H1 (cell line): ENCODE data around the gene GALNT17. TPM values are rescaled to one million over a fixed set of nuclear protein-coding genes. Genes with fewer than 3 reads are reported as not detected.
"Not testable (repeated sequence)": the region's sequence is repeated elsewhere in the genome, so short reads cannot be mapped to it uniquely, and the experiment has no call there.

Source experiments
- CTCF ChIA-PET: fragments of 300-600 bp; sonication (Branson Sonifier 250); formaldehyde crosslinking; loops from one replicate; lab custom pipeline; 2021; ENCODE audit not compliant: partially characterized antibody; lab: Charles Lee
- POLR2A ChIA-PET: fragments of 300-600 bp; sonication (Branson Sonifier 250); formaldehyde crosslinking; loops from one replicate; lab custom pipeline; 2021; ENCODE audit warnings: inconsistent platforms; ENCODE audit not compliant: partially characterized antibody; lab: Charles Lee
- DNase-seq, 2 experiments: peaks; one replicate each; pipeline versions ENCODE4 v3.0.0 to v3.0.0-alpha.2; 2010 to 2022; ENCODE audit warnings: low spot score in 2 of 2, low read depth in 1 of 2, mixed read lengths in 1 of 2
- FAIRE-seq: peaks from 2 replicates; lab custom pipeline; 2011; peaks lifted over from hg19 to GRCh38; lab: Jason Lieb, UNC
- H2AFZ ChIP-seq: 2 replicates; pipeline ENCODE4 v1.8.1; 2012; ENCODE audit warnings: low read length, inconsistent platforms
- H2AK5ac ChIP-seq: 2 replicates; pipeline ENCODE4 v1.6.1; 2013; ENCODE audit warnings: low read depth, low read length
- H2BK120ac ChIP-seq: replicated peaks from 2 replicates; pipeline ENCODE3; 2013; ENCODE audit warnings: low read depth, low read length, inconsistent platforms
- H2BK12ac ChIP-seq: 2 replicates; pipeline ENCODE4 v1.6.1; 2013; ENCODE audit warnings: low read depth, low read length
- H2BK15ac ChIP-seq: 2 replicates; pipeline ENCODE4 v1.6.1; 2013; ENCODE audit warnings: low read length
- H2BK20ac ChIP-seq: 2 replicates; pipeline ENCODE4 v1.6.1; 2013; ENCODE audit warnings: low read length
- H2BK5ac ChIP-seq: 2 replicates; pipeline ENCODE4 v1.6.1; 2013; ENCODE audit warnings: low read depth, low read length
- H3K14ac ChIP-seq: 2 replicates; pipeline ENCODE4 v1.6.1; 2013; ENCODE audit warnings: inconsistent platforms; ENCODE audit not compliant: insufficient read length
- H3K18ac ChIP-seq: 2 replicates; pipeline ENCODE4 v1.6.1; 2013; ENCODE audit warnings: low read length; ENCODE audit errors: extremely low read depth
- H3K23ac ChIP-seq: 2 replicates; pipeline ENCODE4 v1.6.1; 2013; ENCODE audit warnings: inconsistent platforms; ENCODE audit not compliant: insufficient read length
- H3K23me2 ChIP-seq: 2 replicates; pipeline ENCODE4 v1.6.1; 2013; ENCODE audit warnings: low read depth, low read length
- H3K27ac ChIP-seq: 2 replicates; pipeline ENCODE4 v1.6.1; 2011; ENCODE audit warnings: low read depth, low read length, inconsistent platforms
- H3K27me3 ChIP-seq, 4 experiments: replicated peaks in 1 of 4; 1 replicate in 1 of 4; 2 replicates in 3 of 4; pipeline versions ENCODE4 v1.6.1 to v1.8.1; 2011 to 2013; ENCODE audit warnings: low read length in 3 of 4, mild to moderate bottlenecking in 3 of 4, inconsistent platforms in 2 of 4, mixed read lengths in 2 of 4, moderate library complexity in 1 of 4; ENCODE audit not compliant: control insufficient read depth in 3 of 4, insufficient read depth in 3 of 4; ENCODE audit errors: extremely low read depth in 1 of 4
- H3K36me3 ChIP-seq, 4 experiments: 2 replicates each; pipeline versions ENCODE4 v1.6.1 to v1.8.1; 2011 to 2013; ENCODE audit warnings: mild to moderate bottlenecking in 4 of 4, low read length in 3 of 4, moderate library complexity in 2 of 4, control low read depth in 1 of 4, inconsistent platforms in 1 of 4; ENCODE audit not compliant: insufficient read depth in 4 of 4, control insufficient read depth in 2 of 4
- H3K4ac ChIP-seq: replicated peaks from 2 replicates; pipeline ENCODE3; 2013; ENCODE audit warnings: low read length, low read depth, mixed read lengths, inconsistent platforms; ENCODE audit not compliant: insufficient read length
- H3K4me1 ChIP-seq, 4 experiments: replicated peaks in 1 of 4; 1 replicate in 1 of 4; 2 replicates in 3 of 4; pipeline versions ENCODE4 v1.6.1 to v1.8.1; 2011 to 2013; ENCODE audit warnings: low read length in 3 of 4, inconsistent platforms in 2 of 4, mixed read lengths in 1 of 4; ENCODE audit not compliant: insufficient read depth in 4 of 4, control insufficient read depth in 3 of 4
- H3K4me2 ChIP-seq, 2 experiments: 2 replicates each; pipeline versions ENCODE4 v1.6.1 to v1.8.1; 2011 to 2013; ENCODE audit warnings: low read depth in 2 of 2, low read length in 2 of 2, control low read depth in 1 of 2, inconsistent platforms in 1 of 2, mild to moderate bottlenecking in 1 of 2; ENCODE audit not compliant: insufficient read depth in 1 of 2
- H3K4me3 ChIP-seq, 4 experiments: fragments of 200-600, 300-600 bp in 1 of 4; sonication (generic), shearing (Covaris generic), sonication (Bioruptor Twin) in 1 of 4; 2 replicates each; pipeline versions ENCODE4 v1.5.1 to v1.8.1; 2011 to 2016; ENCODE audit warnings: low read length in 4 of 4, low read depth in 3 of 4, control low read depth in 2 of 4, inconsistent platforms in 2 of 4, mild to moderate bottlenecking in 2 of 4, mixed read lengths in 1 of 4, moderate library complexity in 1 of 4; ENCODE audit not compliant: insufficient read depth in 2 of 4; ENCODE audit errors: extremely low read depth in 1 of 4
- H3K56ac ChIP-seq: replicated peaks from 2 replicates; pipeline ENCODE3; 2013; ENCODE audit warnings: low read depth, mild to moderate bottlenecking, mixed read lengths, low read length, inconsistent platforms; ENCODE audit not compliant: insufficient read length
- H3K79me1 ChIP-seq: 2 replicates; pipeline ENCODE4 v1.6.1; 2013; ENCODE audit warnings: low read depth, low read length, control low read depth
- H3K79me2 ChIP-seq, 2 experiments: 2 replicates each; pipeline versions ENCODE4 v1.6.1 to v1.8.1; 2012 to 2013; ENCODE audit warnings: low read length in 2 of 2, mild to moderate bottlenecking in 2 of 2, inconsistent platforms in 1 of 2; ENCODE audit not compliant: insufficient read depth in 2 of 2, control insufficient read depth in 1 of 2
- H3K9ac ChIP-seq, 4 experiments: replicated peaks in 1 of 4; 1 replicate in 1 of 4; 2 replicates in 3 of 4; pipeline versions ENCODE4 v1.6.1 to v1.8.1; 2011 to 2013; ENCODE audit warnings: low read depth in 3 of 4, low read length in 3 of 4, control low read depth in 2 of 4, mild to moderate bottlenecking in 2 of 4, moderate library complexity in 2 of 4, inconsistent platforms in 1 of 4; ENCODE audit errors: extremely low read depth in 1 of 4
- H3K9me3 ChIP-seq, 2 experiments: 2 replicates each; pipeline versions ENCODE4 v1.6.1 to v1.8.1; 2012 to 2013; ENCODE audit warnings: mild to moderate bottlenecking in 2 of 2, moderate library complexity in 2 of 2, control low read depth in 1 of 2, inconsistent platforms in 1 of 2, low read depth in 1 of 2, low read length in 1 of 2, mixed read lengths in 1 of 2; ENCODE audit not compliant: insufficient read depth in 2 of 2
- H4K20me1 ChIP-seq, 2 experiments: replicated peaks in 1 of 2; 2 replicates each; pipeline versions ENCODE3 to v1.8.1; 2011 to 2013; ENCODE audit warnings: inconsistent platforms in 2 of 2, low read length in 2 of 2, mild to moderate bottlenecking in 1 of 2; ENCODE audit not compliant: insufficient read depth in 2 of 2, control insufficient read depth in 1 of 2
- H4K5ac ChIP-seq: 2 replicates; pipeline ENCODE4 v1.6.1; 2013; ENCODE audit warnings: low read length, low read depth, mixed read lengths, inconsistent platforms; ENCODE audit not compliant: insufficient read length
- H4K8ac ChIP-seq: 2 replicates; pipeline ENCODE4 v1.8.0; 2013; ENCODE audit warnings: mild to moderate bottlenecking, moderate library complexity, low read length, inconsistent platforms; ENCODE audit not compliant: insufficient read depth; ENCODE audit errors: extremely low read depth
- H4K91ac ChIP-seq: replicated peaks from 2 replicates; pipeline ENCODE3; 2013; ENCODE audit warnings: low read length, mixed read lengths, inconsistent platforms; ENCODE audit not compliant: insufficient read length
- WGBS, 2 experiments: shearing (Covaris generic) in 1 of 2; methylation state at CpG; one replicate each; pipeline versions ENCODE4 v1.1.6 to v1.1.7; 2013 to 2015; ENCODE audit warnings: low lambda C conversion rate in 2 of 2, mixed read lengths in 2 of 2, inconsistent platforms in 1 of 2, low coverage in 1 of 2, missing lambda C conversion rate in 1 of 2; ENCODE audit not compliant: insufficient replicate concordance in 2 of 2, insufficient coverage in 1 of 2, insufficient read length in 1 of 2; ENCODE audit errors: extremely low coverage in 1 of 2, missing lambda C conversion rate in 1 of 2; 5-methylcytosine and 5-hydroxymethylcytosine counted together
- polyA plus RNA-seq, 7 experiments: library from polyadenylated mRNA; depleted of rRNA in 3 of 7; stranded (reverse) in 5 of 7; unstranded in 2 of 7; fragments of >200 nt in 5 of 7; fragments of 200-250 nt in 2 of 7; gene quantifications; 1 replicate in 5 of 7; 2 replicates in 1 of 7; 4 replicates in 1 of 7; pipeline versions ENCODE4 v1.2.1 to v1.2.3, GENCODE V29; 2011 to 2013; ENCODE audit warnings: missing spikeins in 2 of 7, mixed read lengths in 2 of 7
- total RNA-seq: library from RNA; stranded (reverse); fragmentation: NEBNext Ultra II Directional; extraction: Animal tissue kit (Norgen Biotek cat#: 25700); gene quantifications from 2 replicates; pipeline ENCODE4 v1.2.1, GENCODE V29; 2021

The GALNT17 gene
- total and polyA plus RNA-seq, 2 of the 8 experiments (the other 6 are each of a cell fraction or from before 2014, with no cell fraction given): 37.7 to 47.0 TPM

DNA sequence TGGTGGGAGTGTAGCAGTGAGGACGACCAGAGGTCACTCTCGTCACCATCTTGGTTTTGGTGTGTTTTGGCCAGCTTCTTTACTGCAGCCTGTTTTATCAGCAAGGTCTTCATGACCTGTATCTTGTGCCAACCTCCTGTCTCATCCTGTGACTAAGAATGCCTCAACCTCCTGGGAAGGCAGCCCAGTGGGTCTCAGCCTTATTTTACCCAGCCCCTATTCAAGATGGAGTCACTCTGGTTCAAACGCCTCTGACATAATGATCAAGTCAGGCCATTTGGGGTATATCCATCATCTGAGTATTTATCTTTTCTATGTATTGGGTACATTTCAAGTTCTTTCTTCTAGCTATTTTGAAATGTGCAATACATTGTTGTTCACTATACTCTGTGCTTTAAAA is 503.9 kb downstream of the GALNT17 start:
- H3K14ac ChIP-seq, H3K79me1 ChIP-seq, H4K5ac ChIP-seq, FAIRE-seq, H4K20me1 ChIP-seq, H2BK15ac ChIP-seq, H3K4me2 ChIP-seq, H3K9me3 ChIP-seq, H3K36me3 ChIP-seq, H2AK5ac ChIP-seq, H2BK12ac ChIP-seq, H2BK20ac ChIP-seq, H2AFZ ChIP-seq, H3K56ac ChIP-seq, POLR2A ChIA-PET, H3K79me2 ChIP-seq, H3K18ac ChIP-seq, H4K8ac ChIP-seq, H3K4me3 ChIP-seq, H2BK120ac ChIP-seq, DNase-seq, H3K27me3 ChIP-seq, H3K23me2 ChIP-seq, H3K9ac ChIP-seq, H3K23ac ChIP-seq, H2BK5ac ChIP-seq: not testable (repeated sequence)
- H3K4ac ChIP-seq: peak overlapping the region; percentile 45
- CTCF ChIA-PET: interaction anchor here (1.3 kb wide), 1 partner anchor 97 kb away, joined by 3 read pairs; no protein-coding TSS in a partner anchor
- 86% methylated on average over 3 of the region's 3 CpGs; no CpG with 5 or more reads in 1 of the 2 experiments for WGBS, 2 experiments
- H3K4me1 ChIP-seq: peaks cover 2 to 13% (median 8%) of the 10 kb centered on the region in 4 experiments
- H3K27ac ChIP-seq: peak overlapping the region; percentile 17; the same call in 1 of the 2 replicates
- H4K91ac ChIP-seq: peak overlapping the region; percentile 49
